Measurements from ENCODE around the gene FBXL19. TPM values are rescaled to one million over a fixed set of nuclear protein-coding genes. Genes with fewer than 3 reads are reported as not detected.

Gene FBXL19
- total and polyA plus RNA-seq, 4 donors: 0.31 to 4.8 (median 2.7) TPM

- Histone ChIP-seq H3K9me3 (ENCODE audit: control insufficient read depth in 4 of 4, low read length in 3 of 4) (no peaks in the 10 kb centered on the region), H3K36me3 (ENCODE audit: control insufficient read depth in 4 of 4, insufficient read depth in 3 of 4, low read depth in 1 of 4, low read length in 3 of 4) (peaks cover 8 to 25% (median 19%) of the 10 kb centered on the region in 4 donors), H3K4me3 (ENCODE audit: low read depth in 1 of 3, low read length in 3 of 3) (peak overlapping the region; percentile 62 to 96 (median 89)), H3K9ac (ENCODE audit: low read depth in 1 of 2, low read length in 2 of 2) (peak overlapping the region; percentile 84 to 90), H3K4me1 (ENCODE audit: control insufficient read depth in 4 of 4, insufficient read depth in 4 of 4, low read length in 3 of 4) (peaks cover 6 to 63% (median 45%) of the 10 kb centered on the region in 4 donors), H3K27me3 (ENCODE audit: control insufficient read depth in 4 of 4, insufficient read depth in 4 of 4, low read length in 3 of 4) (no peaks in the 10 kb centered on the region), H3K27ac (ENCODE audit: low read depth in 1 of 2, low read length in 2 of 2) (peak overlapping the region; percentile 98)
- peak; percentile 91 for DNase-seq (ENCODE audit: low spot score)
- WGBS: 26% methylated on average over 42 of the region's 42 CpGs
- TF ChIP-seq SP1 (IDR thresholded peaks at IDR 0.05) (no peak), CTCF (IDR thresholded peaks at IDR 0.05; ENCODE audit: low read depth, low read length, missing input control) (peak; percentile 4), HNF4G (IDR thresholded peaks at IDR 0.05) (no peak), FOXA2 (IDR thresholded peaks at IDR 0.05) (no peak)
Measured at GRCh38 chr16:30956601-30957455, 33.5 kb downstream of the FBXL19 start.

- under 1% methylated on average over 85 of the region's 85 CpGs for WGBS
- peaks cover 10 to 33% (median 24%) of the 10 kb centered on the region in 4 donors for H3K36me3 ChIP-seq (ENCODE audit: control insufficient read depth in 4 of 4, insufficient read depth in 3 of 4, low read depth in 1 of 4, low read length in 3 of 4)
- peak within 1 kb of the TSS; percentile 84 to 90 for H3K9ac ChIP-seq (ENCODE audit: low read depth in 1 of 2, low read length in 2 of 2)
- no peaks in the 10 kb centered on the region for H3K9me3 ChIP-seq (ENCODE audit: control insufficient read depth in 4 of 4, low read length in 3 of 4)
- peak; percentile 52 for TF ChIP-seq REST (IDR thresholded peaks at IDR 0.05)
- TF ChIP-seq HNF4A (conservative IDR thresholded peaks at IDR 0.05): peak in 1 of 2 donors; percentile 18
- TF ChIP-seq CTCF (IDR thresholded peaks at IDR 0.05; ENCODE audit: low read depth, low read length, missing input control): no peak
- peak in 1 of 2 donors; percentile 52 for TF ChIP-seq JUND (IDR thresholded peaks at IDR 0.05)
- TF ChIP-seq HNF4G (IDR thresholded peaks at IDR 0.05): no peak
- TF ChIP-seq RXRA (IDR thresholded peaks at IDR 0.05): no peak
- peak in 1 of 2 donors; percentile 39 for TF ChIP-seq EGR1 (IDR thresholded peaks at IDR 0.05; ENCODE audit: low read depth in 2 of 2)
- TF ChIP-seq YY1 (IDR thresholded peaks at IDR 0.05): peak; percentile 66
- peak; percentile 23 for TF ChIP-seq MAX (IDR thresholded peaks at IDR 0.05)
- peak; percentile 9 for TF ChIP-seq NR2F2 (IDR thresholded peaks at IDR 0.05)
- TF ChIP-seq TAF1 (conservative IDR thresholded peaks at IDR 0.05): peak; percentile 51
- TF ChIP-seq FOXA2 (IDR thresholded peaks at IDR 0.05): no peak
- peak; percentile 59 for TF ChIP-seq ZBTB33 (IDR thresholded peaks at IDR 0.05)
- no peak for TF ChIP-seq FOXA1 (IDR thresholded peaks at IDR 0.05)
- TF ChIP-seq SP1 (IDR thresholded peaks at IDR 0.05): peak; percentile 80
- TF ChIP-seq ATF3 (IDR thresholded peaks at IDR 0.05): no peak
- TF ChIP-seq GABPA (IDR thresholded peaks at IDR 0.05 in 1 of 2, conservative IDR thresholded peaks at IDR 0.05 in 1 of 2): peak; percentile 56 to 85
- TF ChIP-seq RAD21 (IDR thresholded peaks at IDR 0.05): peak in 1 of 2 donors; percentile 21
- H3K27me3 ChIP-seq (ENCODE audit: control insufficient read depth in 4 of 4, insufficient read depth in 4 of 4, low read length in 3 of 4): no peaks in the 10 kb centered on the region
- peak within 1 kb of the TSS; percentile 98 for H3K27ac ChIP-seq (ENCODE audit: low read depth in 1 of 2, low read length in 2 of 2)
- peaks cover 6 to 55% (median 41%) of the 10 kb centered on the region in 4 donors for H3K4me1 ChIP-seq (ENCODE audit: control insufficient read depth in 4 of 4, insufficient read depth in 4 of 4, low read length in 3 of 4)
- peak; percentile 97 for DNase-seq (ENCODE audit: low spot score)
- peak within 1 kb of the TSS; percentile 62 to 96 (median 89) for H3K4me3 ChIP-seq (ENCODE audit: low read depth in 1 of 3, low read length in 3 of 3)
Measured at GRCh38 chr16:30957456-30958174, 34.2 kb downstream of the FBXL19 start, which contains the start of gene SETD1A. TSS of gene SETD1A (plus strand) at chr16:30957754. CDS start at chr16:30958732, 978 bp downstream.
